Muscle layer of colon (tissue), 2 donors: ENCODE measurements around the gene ACER2.
"Not testable (repeated sequence)": the region's sequence is repeated elsewhere in the genome, so short reads cannot be mapped to it uniquely, and the experiment has no call there.

Experiments used
- H3K27ac ChIP-seq: one replicate; pipeline ENCODE4 v1.7.0; 2013; ENCODE audit warnings: low read depth, mild to moderate bottlenecking, low read length, moderate library complexity
- H3K27me3 ChIP-seq, 2 donors: one replicate each; pipeline ENCODE4 v1.7.0; 2013; ENCODE audit warnings: low read length in 2 of 2, mild to moderate bottlenecking in 2 of 2; ENCODE audit not compliant: insufficient read depth in 2 of 2, control insufficient read depth in 1 of 2
- H3K36me3 ChIP-seq: one replicate; pipeline ENCODE4 v1.7.0; 2013; ENCODE audit warnings: mild to moderate bottlenecking, low read length; ENCODE audit not compliant: insufficient read depth
- H3K4me1 ChIP-seq: one replicate; pipeline ENCODE4 v1.7.0; 2013; ENCODE audit warnings: mild to moderate bottlenecking, low read length; ENCODE audit not compliant: insufficient read depth
- H3K4me3 ChIP-seq, 2 donors: one replicate each; pipeline ENCODE4 v1.7.0; 2013; ENCODE audit warnings: low read length in 2 of 2, low read depth in 1 of 2, mild to moderate bottlenecking in 1 of 2, moderate library complexity in 1 of 2
- H3K9ac ChIP-seq: one replicate; pipeline ENCODE4 v1.7.0; 2013; ENCODE audit warnings: low read length
- H3K9me3 ChIP-seq: one replicate; pipeline ENCODE4 v1.7.0; 2013; ENCODE audit warnings: mild to moderate bottlenecking, low read length
- donor health status: abdominal sarcoma.
- donor health status: Adenocarcinoma of cecum.

ACER2 gene

DNA sequence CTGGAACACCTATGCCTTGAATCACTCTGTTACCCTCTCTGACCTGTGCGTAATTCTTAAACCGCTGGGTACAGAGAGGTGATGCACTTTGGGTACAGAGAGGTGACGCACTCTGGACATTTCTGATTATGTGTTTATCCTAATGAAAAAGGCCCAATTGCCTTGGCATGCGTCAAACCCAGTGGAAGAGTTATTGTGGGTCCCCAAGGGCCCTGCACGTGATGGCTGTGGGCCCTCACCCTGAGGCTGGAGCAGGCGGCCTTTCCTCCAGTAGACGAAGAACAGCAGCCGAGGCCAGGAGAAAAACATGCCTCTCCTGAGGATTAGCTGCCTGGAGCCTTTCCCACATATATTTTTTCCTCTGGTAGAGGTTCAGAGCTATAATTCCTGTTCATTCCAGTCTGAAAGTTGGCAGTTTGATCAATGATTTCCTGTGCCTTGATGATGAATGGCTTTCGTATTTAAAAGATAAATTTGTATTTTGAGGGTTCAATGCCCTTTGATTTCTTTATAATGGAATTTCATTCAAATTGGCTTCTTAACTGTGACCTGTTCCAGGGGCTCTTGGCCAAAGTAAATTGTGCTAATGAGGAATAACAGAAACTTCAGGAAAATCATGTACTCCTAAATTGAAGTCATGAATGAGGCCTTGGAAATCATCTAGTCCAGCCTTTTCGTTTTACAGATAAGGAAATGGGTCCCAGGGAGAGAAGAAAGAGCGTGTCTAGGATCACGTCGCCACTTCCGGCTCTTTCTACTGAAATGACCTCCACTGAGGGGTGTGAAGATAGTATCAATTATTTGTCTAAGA is 22.8 kb downstream of the ACER2 start:
- no peak overlapping the region for H3K27ac ChIP-seq
- H3K36me3 ChIP-seq = no peaks in the 10 kb centered on the region
- H3K4me1 ChIP-seq = no peaks in the 10 kb centered on the region
- H3K4me3 ChIP-seq = no peak overlapping the region
- no peak overlapping the region for H3K9ac ChIP-seq
- no peaks in the 10 kb centered on the region for H3K27me3 ChIP-seq
- H3K9me3 ChIP-seq = no peaks in the 10 kb centered on the region

DNA sequence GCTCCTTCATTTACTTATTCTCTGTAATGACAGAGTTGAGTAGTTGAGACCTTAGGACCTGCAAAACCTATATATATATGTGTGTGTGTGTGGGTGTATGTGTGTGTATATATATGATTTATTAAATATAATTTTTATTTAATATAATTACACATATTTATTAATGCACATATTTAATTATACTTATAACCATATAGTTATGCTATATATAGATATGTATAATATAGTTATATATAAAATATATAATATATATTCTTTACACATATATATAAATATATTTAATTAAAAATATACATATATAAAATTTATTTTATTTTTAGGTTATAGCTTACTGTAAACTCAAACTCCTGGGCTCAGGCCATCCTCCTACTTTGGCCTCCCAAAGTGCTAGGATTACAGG is 23.7 kb downstream of the ACER2 start:
- no peaks in the 10 kb centered on the region for H3K9me3 ChIP-seq
- no peak overlapping the region for H3K4me3 ChIP-seq
- no peak overlapping the region for H3K27ac ChIP-seq
- no peaks in the 10 kb centered on the region for H3K36me3 ChIP-seq
- no peaks in the 10 kb centered on the region for H3K27me3 ChIP-seq
- H3K4me1 ChIP-seq = no peaks in the 10 kb centered on the region
- H3K9ac ChIP-seq = no peak overlapping the region

DNA sequence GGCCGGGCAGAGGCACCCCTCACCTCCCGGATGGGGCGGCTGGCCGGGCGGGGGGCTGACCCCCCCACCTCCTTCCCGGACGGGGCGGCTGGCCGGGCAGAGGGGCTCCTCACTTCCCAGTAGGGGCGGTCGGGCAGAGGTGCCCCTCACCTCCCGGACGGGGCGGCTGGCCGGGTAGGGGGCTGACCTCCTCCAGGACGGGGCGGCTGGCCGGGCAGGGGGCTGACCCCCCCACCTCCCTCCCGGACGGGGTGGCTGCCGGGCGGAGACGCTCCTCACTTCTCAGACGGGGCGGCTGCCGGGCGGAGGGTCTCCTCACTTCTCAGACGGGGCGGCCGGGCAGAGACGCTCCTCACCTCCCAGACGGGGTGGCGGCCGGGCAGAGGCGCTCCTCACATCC is 24.9 kb downstream of the ACER2 start:
- not testable (repeated sequence) for H3K9me3 ChIP-seq, H3K36me3 ChIP-seq, H3K4me3 ChIP-seq, H3K27ac ChIP-seq, H3K27me3 ChIP-seq, H3K4me1 ChIP-seq, H3K9ac ChIP-seq

DNA sequence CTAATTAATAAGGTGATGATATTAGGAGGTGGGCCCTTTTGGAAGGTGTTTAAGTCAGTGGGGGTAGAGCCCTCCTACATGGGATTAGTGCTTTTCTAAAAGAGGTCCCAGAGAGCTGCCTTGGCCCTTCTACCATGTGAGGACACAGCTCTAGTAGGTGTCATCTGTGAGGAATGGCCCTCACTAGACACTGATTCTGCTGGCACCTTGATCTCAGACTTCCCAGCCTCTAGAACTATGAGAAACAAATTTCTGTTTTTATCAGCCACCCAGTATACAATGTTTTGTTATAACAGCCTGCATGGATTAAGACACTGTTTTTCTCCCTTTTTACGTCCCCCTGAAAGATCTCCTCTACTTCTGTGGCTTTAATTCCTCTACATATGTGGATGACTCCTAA is 31.6 kb downstream of the ACER2 start:
- Histone ChIP-seq H3K9ac (no peak overlapping the region), H3K4me1 (no peaks in the 10 kb centered on the region), H3K27me3 (no peaks in the 10 kb centered on the region), H3K4me3 (no peak overlapping the region), H3K9me3 (no peaks in the 10 kb centered on the region), H3K36me3 (no peaks in the 10 kb centered on the region), H3K27ac (no peak overlapping the region)

DNA sequence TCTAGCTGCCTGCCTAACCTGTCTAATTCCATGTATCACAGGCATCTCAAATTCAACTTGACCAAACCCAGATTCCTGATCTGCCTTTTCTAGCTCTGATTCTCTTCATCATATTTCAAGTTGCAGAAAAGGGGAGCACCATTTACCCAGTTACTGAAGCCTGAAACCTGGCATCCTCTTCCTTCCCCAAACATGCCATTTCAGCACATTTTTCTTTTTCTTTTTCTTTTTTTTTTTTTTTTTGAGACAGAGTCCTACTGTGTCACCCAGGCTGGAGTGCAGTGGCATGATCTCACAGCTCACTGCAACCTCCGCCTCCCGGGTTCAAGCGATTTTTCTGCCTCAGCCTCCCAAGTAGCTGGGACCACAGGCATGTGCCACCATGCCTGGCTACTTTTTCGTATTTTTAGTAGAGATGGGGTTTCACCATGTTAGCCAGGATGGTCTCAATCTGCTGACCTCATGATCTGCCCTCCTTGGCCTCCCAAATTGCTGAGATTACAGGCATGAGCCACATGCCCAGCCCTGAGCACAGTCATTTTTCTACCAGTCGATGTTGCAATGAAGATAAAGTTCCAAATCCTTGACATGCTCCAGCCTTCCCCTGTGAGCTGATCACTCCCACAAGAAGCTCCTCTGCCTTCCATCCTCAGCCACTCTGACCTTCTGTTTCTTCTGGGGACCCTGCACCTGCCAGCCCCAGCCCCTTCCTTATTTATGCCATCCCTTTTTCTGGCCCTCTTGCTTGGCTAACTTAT is 32.2 kb downstream of the ACER2 start:
- no peaks in the 10 kb centered on the region for H3K4me1 ChIP-seq
- no peaks in the 10 kb centered on the region for H3K36me3 ChIP-seq
- H3K9ac ChIP-seq = no peak overlapping the region
- H3K27me3 ChIP-seq = no peaks in the 10 kb centered on the region
- H3K4me3 ChIP-seq = no peak overlapping the region
- H3K9me3 ChIP-seq = no peaks in the 10 kb centered on the region
- no peak overlapping the region for H3K27ac ChIP-seq

DNA sequence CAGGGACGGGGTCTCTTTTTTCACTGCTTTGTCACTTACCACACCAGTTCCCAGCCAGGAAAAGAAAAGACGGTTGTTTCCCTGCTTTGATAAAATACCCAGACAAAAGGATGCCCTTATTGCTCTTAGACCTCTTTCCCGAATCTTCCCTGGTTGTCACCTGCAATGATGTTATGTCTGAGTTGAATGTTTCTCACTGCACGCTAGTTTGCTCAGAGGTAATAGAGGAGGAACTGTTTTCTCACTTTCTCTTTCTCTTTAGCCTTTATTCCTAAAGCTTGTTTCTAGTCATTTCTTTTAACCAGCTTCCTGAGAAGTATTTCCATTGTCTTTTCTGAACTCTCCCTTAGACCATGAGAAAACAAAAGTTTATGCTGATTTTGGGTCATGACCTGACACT is 32.9 kb downstream of the ACER2 start:
- Histone ChIP-seq H3K27me3 (no peaks in the 10 kb centered on the region), H3K36me3 (no peaks in the 10 kb centered on the region), H3K9me3 (no peaks in the 10 kb centered on the region), H3K4me3 (no peak overlapping the region), H3K27ac (no peak overlapping the region), H3K4me1 (no peaks in the 10 kb centered on the region), H3K9ac (no peak overlapping the region)

DNA sequence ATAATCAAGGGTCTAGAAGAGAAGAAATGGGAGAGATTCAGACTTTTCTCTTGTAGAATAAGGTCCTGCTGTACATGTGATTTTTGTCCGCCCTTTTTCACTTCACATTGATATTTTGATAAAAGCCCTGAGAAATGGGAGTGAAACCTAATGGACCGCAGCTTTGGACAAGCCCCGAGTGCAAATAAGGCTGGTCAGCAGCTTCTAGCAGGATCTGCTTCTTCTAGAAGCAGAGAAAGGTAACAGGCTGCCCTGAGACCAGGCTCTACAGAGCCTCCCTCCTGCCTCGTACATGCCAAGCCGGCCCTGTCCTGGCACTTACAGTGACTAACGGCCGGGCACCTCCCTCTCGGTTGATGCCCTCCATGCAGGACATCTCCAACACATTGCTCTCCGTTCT is 33.4 kb downstream of the ACER2 start:
- H3K4me1 ChIP-seq = no peaks in the 10 kb centered on the region
- H3K36me3 ChIP-seq = no peaks in the 10 kb centered on the region
- H3K4me3 ChIP-seq = no peak overlapping the region
- no peaks in the 10 kb centered on the region for H3K27me3 ChIP-seq
- no peaks in the 10 kb centered on the region for H3K9me3 ChIP-seq
- H3K9ac ChIP-seq = no peak overlapping the region
- H3K27ac ChIP-seq = no peak overlapping the region

DNA sequence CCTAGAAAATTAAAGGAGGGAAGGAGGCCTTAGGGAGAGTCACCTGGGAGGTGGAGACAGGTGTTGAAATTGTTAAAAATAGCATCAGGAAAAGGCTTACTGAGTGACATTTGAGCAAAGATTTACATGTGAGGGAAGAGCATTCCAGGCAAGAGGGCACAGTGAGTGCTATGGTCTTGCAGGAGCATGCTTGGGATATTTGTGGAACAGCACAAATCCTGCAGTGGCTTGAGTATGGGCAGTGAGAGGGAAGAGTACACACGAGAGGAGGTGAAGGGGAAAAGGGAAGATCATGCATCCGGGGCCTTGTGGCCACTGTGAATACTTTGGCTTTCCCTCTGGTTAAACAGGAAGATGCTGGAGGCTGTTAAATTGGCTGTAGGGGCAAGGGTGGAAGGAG is 36.6 kb downstream of the ACER2 start:
- no peak overlapping the region for H3K9ac ChIP-seq
- no peaks in the 10 kb centered on the region for H3K9me3 ChIP-seq
- no peaks in the 10 kb centered on the region for H3K4me1 ChIP-seq
- H3K4me3 ChIP-seq = no peak overlapping the region
- H3K36me3 ChIP-seq = no peaks in the 10 kb centered on the region
- no peaks in the 10 kb centered on the region for H3K27me3 ChIP-seq
- H3K27ac ChIP-seq = no peak overlapping the region

DNA sequence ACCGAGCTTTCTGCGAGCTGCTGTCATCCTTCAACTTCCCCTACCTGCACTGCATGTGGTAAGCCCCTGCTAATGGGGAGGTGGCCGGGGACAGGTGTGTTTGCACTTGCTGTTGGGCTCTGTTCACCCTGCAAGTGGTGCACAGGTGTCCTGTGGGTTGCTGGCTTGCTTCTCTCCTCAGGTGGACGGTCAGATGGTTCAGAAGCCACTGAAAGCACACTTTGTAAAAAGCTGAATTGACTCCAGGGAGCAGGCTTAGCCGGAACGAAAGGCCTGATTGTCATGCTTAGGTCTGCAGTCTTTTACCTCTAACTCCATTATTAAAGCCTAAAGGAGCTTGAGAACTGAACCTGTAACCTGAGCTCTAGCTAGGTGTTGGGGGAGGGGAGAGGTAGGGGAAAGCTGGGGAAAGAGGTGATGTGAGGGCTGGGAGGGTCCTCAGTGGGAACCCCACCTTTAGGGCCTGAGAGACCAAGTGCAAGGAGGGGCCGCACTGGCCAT is 37.6 kb downstream of the ACER2 start:
- Histone ChIP-seq H3K4me1 (no peaks in the 10 kb centered on the region), H3K27me3 (no peaks in the 10 kb centered on the region), H3K27ac (no peak overlapping the region), H3K9me3 (no peaks in the 10 kb centered on the region), H3K9ac (no peak overlapping the region), H3K36me3 (no peaks in the 10 kb centered on the region), H3K4me3 (no peak overlapping the region)

DNA sequence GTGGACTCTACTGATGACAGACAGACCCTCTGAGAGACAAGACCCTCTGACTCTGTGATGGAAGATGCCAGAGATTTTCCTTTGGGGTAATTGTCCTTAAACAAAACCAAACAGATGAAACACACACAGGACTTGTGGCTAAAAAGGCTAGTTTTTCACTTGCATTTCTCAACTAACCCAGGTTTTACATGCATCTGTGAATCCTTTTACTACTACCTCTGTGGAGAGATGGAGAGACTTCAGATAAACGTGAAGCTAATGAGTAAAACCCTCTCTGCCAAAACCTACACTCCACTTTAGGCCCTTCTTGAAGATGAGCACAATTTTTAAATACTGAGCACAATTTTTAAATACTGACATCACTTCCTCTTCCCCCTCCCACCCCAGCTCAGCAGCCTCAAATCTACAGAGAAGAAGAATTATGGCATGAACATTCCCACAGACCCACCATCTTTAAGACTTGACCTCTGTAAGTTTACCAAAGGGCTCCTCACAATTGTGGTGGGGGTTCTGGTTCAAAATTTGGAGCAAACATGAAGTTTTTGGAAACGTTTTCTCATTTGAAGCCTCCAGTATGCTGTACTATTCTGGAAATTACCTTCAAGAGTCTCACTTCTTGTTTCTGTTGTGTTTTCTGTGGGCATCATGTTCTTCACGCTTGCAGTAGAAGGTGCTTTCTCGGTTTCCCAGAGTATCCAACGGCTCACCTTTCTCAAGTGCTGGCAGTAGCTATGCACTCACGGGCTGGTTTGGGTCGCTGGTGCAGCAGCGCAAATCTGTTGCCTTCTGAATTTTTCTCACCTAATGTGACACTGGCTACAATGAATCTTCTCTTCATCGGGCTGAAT is 42.7 kb downstream of the ACER2 start:
- H3K4me1 ChIP-seq = peaks cover 3% of the 10 kb centered on the region
- no peaks in the 10 kb centered on the region for H3K36me3 ChIP-seq
- H3K4me3 ChIP-seq = no peak overlapping the region
- no peaks in the 10 kb centered on the region for H3K27me3 ChIP-seq
- no peaks in the 10 kb centered on the region for H3K9me3 ChIP-seq
- H3K9ac ChIP-seq = no peak overlapping the region
- no peak overlapping the region for H3K27ac ChIP-seq

DNA sequence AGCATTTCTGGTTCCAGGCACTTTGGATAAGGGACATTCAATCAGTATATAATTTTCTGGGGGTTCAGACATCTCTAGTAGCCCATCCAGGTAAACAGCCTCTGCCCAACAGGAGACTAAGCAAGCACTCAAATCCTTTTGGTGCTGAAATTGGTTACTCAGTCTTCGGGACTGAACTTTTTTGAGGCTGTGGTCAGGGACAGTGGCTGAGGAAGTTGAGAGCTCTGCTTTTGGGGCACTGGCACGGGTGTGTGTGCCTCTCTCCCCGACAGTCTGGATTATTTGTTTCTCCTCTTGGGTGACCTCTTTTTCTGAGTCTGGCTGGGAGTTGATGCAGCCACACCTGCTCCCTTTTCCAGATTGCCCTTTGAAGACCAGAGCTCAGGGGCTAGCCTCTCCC is 47.6 kb downstream of the ACER2 start:
- Histone ChIP-seq H3K27me3 (no peaks in the 10 kb centered on the region), H3K36me3 (no peaks in the 10 kb centered on the region), H3K4me3 (no peak overlapping the region), H3K9me3 (no peaks in the 10 kb centered on the region), H3K4me1 (peaks cover 16% of the 10 kb centered on the region), H3K27ac (no peak overlapping the region), H3K9ac (no peak overlapping the region)
